Mammary epithelial cell (primary cell): ENCODE data around the gene COL2A1.

ENCODE experiments used
- CTCF ChIP-seq, 2 donors: IDR thresholded peaks in 1 of 2; conservative IDR thresholded peaks in 1 of 2; 2 replicates each; pipeline ENCODE4 v1.5.1; 2011 to 2012; ENCODE audit warnings: inconsistent platforms in 2 of 2, low read length in 2 of 2, mild to moderate bottlenecking in 2 of 2, control low read depth in 1 of 2, low read depth in 1 of 2; ENCODE audit not compliant: insufficient read depth in 1 of 2; ENCODE audit errors: extremely low read depth in 1 of 2
- EZH2 ChIP-seq: IDR thresholded peaks from 2 replicates; pipeline ENCODE4 v1.6.1; 2012; ENCODE audit warnings: low read length, inconsistent platforms, borderline replicate concordance

GRCh38 chr12:48018618-48018995, 14.3 kb upstream of the COL2A1 start:
- TF ChIP-seq CTCF (conservative IDR thresholded peaks at IDR 0.05 in 1 of 2, IDR thresholded peaks at IDR 0.05 in 1 of 2; ENCODE audit: extremely low read depth in 1 of 2, insufficient read depth in 1 of 2, low read depth in 1 of 2, low read length in 2 of 2): no peak
- TF ChIP-seq EZH2: no peak
